Psoas muscle (tissue), 8 donors: Measurements from ENCODE around the gene STXBP1. TPM values are rescaled to one million over a fixed set of nuclear protein-coding genes. Genes with fewer than 3 reads are reported as not detected.

ENCODE experiments used
- ATAC-seq, 4 donors: fragments of 200-7000 bp; cut with Tn5 transposase; one replicate each; pipeline ENCODE4 v1.9.1; 2020; ENCODE audit warnings: moderate library complexity in 3 of 4, mild to moderate bottlenecking in 2 of 4
- DNase-seq, 2 donors: peaks; one replicate each; pipeline ENCODE4 v3.0.0-alpha.2; 2020
- H3K27ac ChIP-seq: fragments of 200-600 bp; one replicate; pipeline ENCODE4 v1.8.0; 2022
- H3K27me3 ChIP-seq, 3 donors: fragments of 200-600 bp in 1 of 3; one replicate each; pipeline versions ENCODE4 v1.6.1 to v1.8.0; 2013 to 2022; ENCODE audit warnings: low read length in 2 of 3, mild to moderate bottlenecking in 2 of 3, moderate library complexity in 1 of 3; ENCODE audit not compliant: insufficient read depth in 3 of 3
- H3K36me3 ChIP-seq, 2 donors: fragments of 200-600 bp in 1 of 2; one replicate each; pipeline versions ENCODE4 v1.6.1 to v1.8.0; 2013 to 2022; ENCODE audit warnings: low read depth in 1 of 2, mild to moderate bottlenecking in 1 of 2, moderate library complexity in 1 of 2; ENCODE audit not compliant: insufficient read depth in 1 of 2
- H3K4me1 ChIP-seq: fragments of 200-600 bp; one replicate; pipeline ENCODE4 v1.8.0; 2022
- H3K4me3 ChIP-seq: fragments of 200-600 bp; one replicate; pipeline ENCODE4 v1.8.0; 2022; ENCODE audit warnings: mild to moderate bottlenecking
- H3K9me3 ChIP-seq: fragments of 200-600 bp; one replicate; pipeline ENCODE4 v1.8.0; 2022
- CTCF ChIP-seq: fragments of 200-600 bp; IDR thresholded peaks from one replicate; pipeline ENCODE4 v1.8.0; 2022; ENCODE audit warnings: antibody characterized with exemption
- WGBS, 3 donors: extraction: QIAGEN DNeasy Blood & Tissue Kit; methylation state at CpG; one replicate each; pipeline versions ENCODE4 v1.1.6 to v1.1.7; 2013; 5-methylcytosine and 5-hydroxymethylcytosine counted together
- intact Hi-C, 2 donors: fragments of 100-400 bp; cut with DNase I; formaldehyde crosslinking; loops; one replicate each; pipeline versions ENCODE4 v1.11.0 to v1.14.2; 2022
- polyA plus RNA-seq, 3 donors: library from polyadenylated mRNA; stranded (reverse); fragments of 200-250 nt; gene quantifications; one replicate each; pipeline ENCODE4 v1.2.3, GENCODE V29; 2013
- total RNA-seq, 4 donors: library from RNA; stranded (reverse); fragmentation: NEBNext Ultra II Directional in 2 of 4; extraction: Animal tissue kit (Norgen Biotek cat#: 25700) in 2 of 4; gene quantifications; one replicate each; pipeline versions ENCODE4 v1.2.1 to v1.2.4, GENCODE V29; 2021 to 2023
- donor health status: healthy with polysubstance abuse.
- donor health status: DM: no; HTN: no; CAD: no; lungs with moderate emphysema.
- donor health status: Bipolar disorder and iron deficiency.
- donor health status: healthy.
- donor health status: DM: yes; HTN: yes; CAD: no.
- donor health status: DM: no; HTN: no; CAD: no.
- donor health status: DM: no; HTN: no; CAD: no.
- donor health status: DM: yes; HTN: yes; CAD: no.

STXBP1 gene
- total and polyA plus RNA-seq, 7 donors = 2.8 to 12.3 (median 6.7) TPM

GRCh38 chr9:127662617-127663016 is 50.5 kb downstream of the STXBP1 start:
- DNase-seq (no peak), ATAC-seq (no peak)
- WGBS, 3 donors = 96 to 100% (median 100%) methylated on average over 1 of the region's 1 CpG
- H3K4me1 ChIP-seq = no peaks in the 10 kb centered on the region
- H3K27me3 ChIP-seq = no peaks in the 10 kb centered on the region
- no peak for TF ChIP-seq CTCF
- no peaks in the 10 kb centered on the region for H3K9me3 ChIP-seq
- intact Hi-C loops = no loop called here
- peaks cover 0 to 64% of the 10 kb centered on the region in 2 donors for H3K36me3 ChIP-seq
- H3K4me3 ChIP-seq = no peak overlapping the region
- H3K27ac ChIP-seq = no peak overlapping the region

- ATAC-seq (no peak), DNase-seq (no peak)
- H3K9me3 ChIP-seq = no peaks in the 10 kb centered on the region
- no peak for TF ChIP-seq CTCF
- intact Hi-C loops = no loop called here
- no peak overlapping the region for H3K4me3 ChIP-seq
- no peak overlapping the region for H3K27ac ChIP-seq
- WGBS, 3 donors = 87 to 93% (median 90%) methylated on average over 7 of the region's 7 CpGs
- H3K36me3 ChIP-seq = peaks cover 0 to 68% of the 10 kb centered on the region in 2 donors
- no peaks in the 10 kb centered on the region for H3K4me1 ChIP-seq
- no peaks in the 10 kb centered on the region for H3K27me3 ChIP-seq
Observed at GRCh38 chr9:127664324-127664677, 52.2 kb downstream of the STXBP1 start.

GRCh38 chr9:127664678-127665507 is 52.8 kb downstream of the STXBP1 start:
- no peak for ATAC-seq
- TF ChIP-seq CTCF = no peak
- no peak for DNase-seq
- Histone ChIP-seq H3K27me3 (no peaks in the 10 kb centered on the region), H3K4me3 (no peak overlapping the region), H3K27ac (no peak overlapping the region), H3K9me3 (no peaks in the 10 kb centered on the region), H3K36me3 (peaks cover 0 to 68% of the 10 kb centered on the region in 2 donors), H3K4me1 (no peaks in the 10 kb centered on the region)
- WGBS, 3 donors = 67 to 71% (median 69%) methylated on average over 10 of the region's 10 CpGs
- intact Hi-C loops = no loop called here

GRCh38 chr9:127667127-127667844 is 55.2 kb downstream of the STXBP1 start:
- peaks cover 0 to 65% of the 10 kb centered on the region in 2 donors for H3K36me3 ChIP-seq
- H3K9me3 ChIP-seq = no peaks in the 10 kb centered on the region
- H3K27ac ChIP-seq = no peak overlapping the region
- DNase-seq = no peak
- ATAC-seq = no peak
- intact Hi-C loops = no loop called here
- no peak for TF ChIP-seq CTCF
- H3K4me1 ChIP-seq = no peaks in the 10 kb centered on the region
- no peak overlapping the region for H3K4me3 ChIP-seq
- WGBS, 3 donors = 50 to 66% (median 55%) methylated on average over 3 of the region's 3 CpGs
- no peaks in the 10 kb centered on the region for H3K27me3 ChIP-seq
